HG03045 (cell line): Measurements from ENCODE around the gene PHF14.
"Not testable (repeated sequence)": the region's sequence is repeated elsewhere in the genome, so short reads cannot be mapped to it uniquely, and the experiment has no call there.

Experiments
- ATAC-seq: cut with Tn5 transposase; IDR thresholded peaks from one replicate; pipeline ENCODE4 v1.9.1; 2021; ENCODE audit warnings: mild to moderate bottlenecking, moderate library complexity; ENCODE audit not compliant: unreplicated experiment

Gene PHF14

GRCh38 chr7:10973061-10973941 is at the start of gene PHF14:
Gene PHF14, plus strand, starts transcription at chr7:10973872. Its CDS starts 452 bp downstream, at chr7:10974324.
- ATAC-seq: peak; percentile 97

- no peak for ATAC-seq
Observed at GRCh38 chr7:10924370-10924769, 49.3 kb upstream of the PHF14 start.

- ATAC-seq: not testable (repeated sequence)
Observed at GRCh38 chr7:10928203-10928602, 45.5 kb upstream of the PHF14 start.

GRCh38 chr7:10930551-10930950 is 43.1 kb upstream of the PHF14 start:
- no peak for ATAC-seq

- no peak for ATAC-seq
Observed at GRCh38 chr7:10931161-10931560, 42.5 kb upstream of the PHF14 start.

GRCh38 chr7:10934292-10934691 is 39.4 kb upstream of the PHF14 start:
- ATAC-seq: no peak

- peak; percentile 1 for ATAC-seq
Observed at GRCh38 chr7:10939237-10939910, 34.3 kb upstream of the PHF14 start.

GRCh38 chr7:10939911-10940703 is 33.6 kb upstream of the PHF14 start:
- ATAC-seq: peak; percentile 96

GRCh38 chr7:10940704-10941355 is 32.8 kb upstream of the PHF14 start:
- no peak for ATAC-seq

GRCh38 chr7:10950494-10950893 is 23.2 kb upstream of the PHF14 start:
- ATAC-seq: no peak

- not testable (repeated sequence) for ATAC-seq
Observed at GRCh38 chr7:10950974-10951578, 22.6 kb upstream of the PHF14 start.

- ATAC-seq: no peak
Observed at GRCh38 chr7:10952588-10952987, 21.1 kb upstream of the PHF14 start.

GRCh38 chr7:10953078-10953750 is 20.5 kb upstream of the PHF14 start:
- not testable (repeated sequence) for ATAC-seq

- no peak for ATAC-seq
Observed at GRCh38 chr7:10956528-10956927, 17.1 kb upstream of the PHF14 start.

- not testable (repeated sequence) for ATAC-seq
Observed at GRCh38 chr7:10960242-10960641, 13.4 kb upstream of the PHF14 start.

GRCh38 chr7:10965016-10965415 is 8.7 kb upstream of the PHF14 start:
- not testable (repeated sequence) for ATAC-seq

GRCh38 chr7:10972174-10972573 is 1.5 kb upstream of the PHF14 start:
- ATAC-seq: no peak

GRCh38 chr7:10973942-10974911 is 555 bp downstream of the PHF14 start:
- ATAC-seq: peak; percentile 26

- no peak for ATAC-seq
Observed at GRCh38 chr7:10977113-10977512, 3.4 kb downstream of the PHF14 start.
